ENCODE data around the gene TMA16.

TMA16 gene

DNA sequence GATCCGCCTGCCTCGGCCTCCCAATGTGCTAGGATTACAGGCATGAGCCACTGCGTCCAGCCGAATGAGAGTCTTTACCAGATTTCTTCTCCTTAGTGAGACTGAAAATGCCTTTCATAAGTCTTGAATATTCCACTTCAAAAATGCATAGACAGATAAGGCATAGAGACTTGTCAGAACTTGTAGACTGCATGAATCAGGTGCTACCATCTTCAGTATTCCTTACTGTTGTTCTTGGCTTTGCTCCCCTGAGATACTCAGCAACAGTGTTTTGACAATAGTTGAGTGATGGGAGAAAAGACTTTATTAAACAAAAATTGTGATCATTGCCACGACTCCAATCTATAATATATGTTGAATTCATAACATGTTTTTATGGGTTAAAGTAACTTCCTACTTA, 31.9 kb upstream of the TMA16 start:
- H3K4ac ChIP-seq (ENCODE audit: low read length) = no peak overlapping the region
- no peak overlapping the region for H3K18ac ChIP-seq (ENCODE audit: low read length)
- H3K23ac ChIP-seq (ENCODE audit: low read depth, low read length, poor library complexity) = no peak overlapping the region
- no peak overlapping the region for H3K27ac ChIP-seq (replicated peaks; ENCODE audit: low read length)
- no peak overlapping the region for H2BK15ac ChIP-seq (ENCODE audit: low read length)
- H3K27me3 ChIP-seq (ENCODE audit: control insufficient read depth in 3 of 3, insufficient read depth in 3 of 3, low read depth in 1 of 3, low read length in 3 of 3) = no peaks in the 10 kb centered on the region
- H3K14ac ChIP-seq (ENCODE audit: low read length) = no peak overlapping the region
- no peak overlapping the region for H2AFZ ChIP-seq (ENCODE audit: low read length)
- H4K8ac ChIP-seq (ENCODE audit: low read depth, low read length) = no peak overlapping the region
- no peak overlapping the region for H2AK5ac ChIP-seq (ENCODE audit: low read depth, low read length)
- no peaks in the 10 kb centered on the region for H3K4me1 ChIP-seq (ENCODE audit: control insufficient read depth in 2 of 2, insufficient read depth in 1 of 2, low read depth in 1 of 2, low read length in 2 of 2)
- no peak overlapping the region for H3K4me3 ChIP-seq (ENCODE audit: low read length in 2 of 2)
- H2BK5ac ChIP-seq (ENCODE audit: low read length) = no peak overlapping the region
- no peak for DNase-seq (ENCODE audit: low spot score)
- H3K9me3 ChIP-seq (replicated peaks in 1 of 2; ENCODE audit: control insufficient read depth in 2 of 2, insufficient read depth in 1 of 2, low read depth in 1 of 2, low read length in 2 of 2) = no peaks in the 10 kb centered on the region
- H3K4me2 ChIP-seq (ENCODE audit: insufficient read depth, low read length, poor library complexity, severe bottlenecking) = no peak overlapping the region
- H4K91ac ChIP-seq (ENCODE audit: low read depth, low read length, poor library complexity) = no peak overlapping the region
- H2BK12ac ChIP-seq (ENCODE audit: low read length) = no peak overlapping the region
- no CpG with 5 or more reads among the region's 5 CpGs for WGBS, 2 donors (ENCODE audit: extremely low coverage in 2 of 2, insufficient read length in 2 of 2, insufficient replicate concordance in 1 of 2)
- no peak overlapping the region for H2BK120ac ChIP-seq (ENCODE audit: low read depth, low read length)
- no peaks in the 10 kb centered on the region for H3K79me1 ChIP-seq (ENCODE audit: low read depth, low read length)
- no peaks in the 10 kb centered on the region for H3K36me3 ChIP-seq (replicated peaks in 1 of 2; ENCODE audit: control insufficient read depth in 2 of 2, insufficient read depth in 2 of 2, low read length in 2 of 2)
- no peak overlapping the region for H3K9ac ChIP-seq (ENCODE audit: low read depth, low read length, poor library complexity)

DNA sequence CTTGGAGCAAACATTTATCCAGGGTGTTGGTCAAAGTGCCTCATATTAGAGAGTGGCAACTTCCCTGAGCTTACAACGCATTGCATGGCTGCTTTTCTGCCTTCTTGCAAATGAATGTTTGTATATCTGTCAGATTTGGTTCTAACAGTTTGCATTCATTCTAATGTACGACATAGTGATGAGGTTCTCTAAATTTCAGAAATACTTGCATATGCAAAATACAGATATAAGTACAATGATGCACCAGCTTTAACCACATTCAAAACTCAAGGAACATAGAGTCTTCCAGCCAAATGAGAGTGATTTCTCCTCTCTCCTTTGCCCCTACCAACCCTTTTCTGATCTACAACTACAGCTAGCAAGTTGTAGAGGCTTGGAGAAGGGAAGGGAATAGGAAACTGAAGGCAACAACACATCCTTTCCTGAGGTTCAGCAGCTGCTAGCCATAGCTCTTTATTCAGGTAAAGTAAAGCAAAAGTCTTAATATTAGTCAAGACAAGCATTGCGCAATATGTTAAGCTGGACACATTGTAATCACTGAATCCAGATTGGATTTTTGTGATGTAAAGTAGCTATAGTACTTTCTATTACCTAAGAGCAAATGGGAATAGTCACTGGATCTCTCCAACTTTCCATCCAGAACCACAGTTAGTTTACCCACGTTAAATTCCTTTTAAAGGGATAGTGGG, 27.3 kb upstream of the TMA16 start:
- no peak for DNase-seq (ENCODE audit: low spot score)
- no peaks in the 10 kb centered on the region for H3K9me3 ChIP-seq (replicated peaks in 1 of 2; ENCODE audit: control insufficient read depth in 2 of 2, insufficient read depth in 1 of 2, low read depth in 1 of 2, low read length in 2 of 2)
- H3K36me3 ChIP-seq (replicated peaks in 1 of 2; ENCODE audit: control insufficient read depth in 2 of 2, insufficient read depth in 2 of 2, low read length in 2 of 2) = no peaks in the 10 kb centered on the region
- no peak overlapping the region for H2BK12ac ChIP-seq (ENCODE audit: low read length)
- H2BK5ac ChIP-seq (ENCODE audit: low read length) = no peak overlapping the region
- H3K4ac ChIP-seq (ENCODE audit: low read length) = no peak overlapping the region
- no peak overlapping the region for H3K4me3 ChIP-seq (ENCODE audit: low read length in 2 of 2)
- no peak overlapping the region for H4K91ac ChIP-seq (ENCODE audit: low read depth, low read length, poor library complexity)
- H2BK15ac ChIP-seq (ENCODE audit: low read length) = no peak overlapping the region
- H3K9ac ChIP-seq (ENCODE audit: low read depth, low read length, poor library complexity) = no peak overlapping the region
- H2AFZ ChIP-seq (ENCODE audit: low read length) = no peak overlapping the region
- no peaks in the 10 kb centered on the region for H3K27me3 ChIP-seq (ENCODE audit: control insufficient read depth in 3 of 3, insufficient read depth in 3 of 3, low read depth in 1 of 3, low read length in 3 of 3)
- H3K79me1 ChIP-seq (ENCODE audit: low read depth, low read length) = no peaks in the 10 kb centered on the region
- H3K14ac ChIP-seq (ENCODE audit: low read length) = no peak overlapping the region
- H2AK5ac ChIP-seq (ENCODE audit: low read depth, low read length) = no peak overlapping the region
- no peak overlapping the region for H4K8ac ChIP-seq (ENCODE audit: low read depth, low read length)
- no peak overlapping the region for H3K4me2 ChIP-seq (ENCODE audit: insufficient read depth, low read length, poor library complexity, severe bottlenecking)
- H3K23ac ChIP-seq (ENCODE audit: low read depth, low read length, poor library complexity) = no peak overlapping the region
- no peak overlapping the region for H3K27ac ChIP-seq (replicated peaks; ENCODE audit: low read length)
- H2BK120ac ChIP-seq (ENCODE audit: low read depth, low read length) = no peak overlapping the region
- no CpG with 5 or more reads among the region's 4 CpGs for WGBS, 2 donors (ENCODE audit: extremely low coverage in 2 of 2, insufficient read length in 2 of 2, insufficient replicate concordance in 1 of 2)
- no peaks in the 10 kb centered on the region for H3K4me1 ChIP-seq (ENCODE audit: control insufficient read depth in 2 of 2, insufficient read depth in 1 of 2, low read depth in 1 of 2, low read length in 2 of 2)
- H3K18ac ChIP-seq (ENCODE audit: low read length) = no peak overlapping the region

DNA sequence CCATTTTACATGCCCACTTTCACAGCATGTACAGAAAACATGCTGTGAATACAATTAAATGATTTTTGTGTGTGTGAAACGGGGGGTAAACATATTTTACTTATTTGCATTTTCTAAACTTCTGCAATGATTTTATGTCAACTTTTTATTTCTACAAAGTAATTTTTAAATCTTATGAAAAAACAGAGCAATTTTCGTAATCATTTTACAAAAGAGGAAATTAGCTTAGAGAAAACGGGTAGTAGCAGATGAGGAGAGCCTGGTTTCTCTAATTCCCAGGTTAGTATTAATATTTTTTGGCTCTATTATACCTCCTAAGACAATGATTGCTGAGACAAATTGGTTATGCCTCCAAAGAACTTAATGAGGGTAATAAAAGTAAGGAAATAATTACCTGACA, 24.1 kb upstream of the TMA16 start:
- Histone ChIP-seq H3K79me1 (ENCODE audit: low read depth, low read length) (no peaks in the 10 kb centered on the region), H3K14ac (ENCODE audit: low read length) (no peak overlapping the region), H3K4me3 (ENCODE audit: low read length in 2 of 2) (no peak overlapping the region), H4K91ac (ENCODE audit: low read depth, low read length, poor library complexity) (no peak overlapping the region), H2BK12ac (ENCODE audit: low read length) (no peak overlapping the region), H3K9ac (ENCODE audit: low read depth, low read length, poor library complexity) (no peak overlapping the region), H3K4me2 (ENCODE audit: insufficient read depth, low read length, poor library complexity, severe bottlenecking) (no peak overlapping the region), H3K27me3 (ENCODE audit: control insufficient read depth in 3 of 3, insufficient read depth in 3 of 3, low read depth in 1 of 3, low read length in 3 of 3) (no peaks in the 10 kb centered on the region), H3K4me1 (ENCODE audit: control insufficient read depth in 2 of 2, insufficient read depth in 1 of 2, low read depth in 1 of 2, low read length in 2 of 2) (no peaks in the 10 kb centered on the region), H3K4ac (ENCODE audit: low read length) (no peak overlapping the region), H3K27ac (replicated peaks; ENCODE audit: low read length) (no peak overlapping the region), H3K36me3 (replicated peaks in 1 of 2; ENCODE audit: control insufficient read depth in 2 of 2, insufficient read depth in 2 of 2, low read length in 2 of 2) (no peaks in the 10 kb centered on the region), H2BK15ac (ENCODE audit: low read length) (no peak overlapping the region), H2BK120ac (ENCODE audit: low read depth, low read length) (no peak overlapping the region), H3K9me3 (replicated peaks in 1 of 2; ENCODE audit: control insufficient read depth in 2 of 2, insufficient read depth in 1 of 2, low read depth in 1 of 2, low read length in 2 of 2) (no peaks in the 10 kb centered on the region), H2AK5ac (ENCODE audit: low read depth, low read length) (no peak overlapping the region), H3K23ac (ENCODE audit: low read depth, low read length, poor library complexity) (no peak overlapping the region), H4K8ac (ENCODE audit: low read depth, low read length) (no peak overlapping the region), H2AFZ (ENCODE audit: low read length) (no peak overlapping the region), H3K18ac (ENCODE audit: low read length) (no peak overlapping the region), H2BK5ac (ENCODE audit: low read length) (no peak overlapping the region)
- WGBS, 2 donors (ENCODE audit: extremely low coverage in 2 of 2, insufficient read length in 2 of 2, insufficient replicate concordance in 1 of 2) = no CpG with 5 or more reads among the region's 3 CpGs
- DNase-seq (ENCODE audit: low spot score) = no peak

DNA sequence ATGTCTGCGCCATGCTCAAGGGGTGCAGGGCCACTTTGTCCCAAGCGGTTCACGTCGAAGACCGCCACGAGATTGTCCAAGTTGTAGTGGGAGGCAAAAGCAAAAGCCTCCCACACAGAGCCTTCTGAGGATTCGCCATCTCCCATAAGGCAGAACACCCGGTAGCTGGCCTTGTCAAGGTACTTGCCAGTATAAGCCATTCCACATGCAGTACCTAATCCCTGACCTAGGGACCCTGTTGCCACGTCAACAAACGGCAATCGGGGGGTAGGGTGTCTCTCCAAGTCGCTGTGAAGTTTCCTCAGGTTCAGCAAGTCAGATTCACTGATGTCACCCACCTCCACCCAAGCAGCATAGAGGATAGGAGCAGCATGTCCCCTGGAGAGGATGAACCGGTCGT, 21.4 kb upstream of the TMA16 start:
- peak overlapping the region; percentile 60 for H3K23ac ChIP-seq (ENCODE audit: low read depth, low read length, poor library complexity)
- H3K18ac ChIP-seq (ENCODE audit: low read length) = no peak overlapping the region
- no peaks in the 10 kb centered on the region for H3K9me3 ChIP-seq (replicated peaks in 1 of 2; ENCODE audit: control insufficient read depth in 2 of 2, insufficient read depth in 1 of 2, low read depth in 1 of 2, low read length in 2 of 2)
- H2BK15ac ChIP-seq (ENCODE audit: low read length) = no peak overlapping the region
- H3K79me1 ChIP-seq (ENCODE audit: low read depth, low read length) = no peaks in the 10 kb centered on the region
- H3K9ac ChIP-seq (ENCODE audit: low read depth, low read length, poor library complexity) = no peak overlapping the region
- WGBS, 2 donors (ENCODE audit: extremely low coverage in 2 of 2, insufficient read length in 2 of 2, insufficient replicate concordance in 1 of 2) = no CpG with 5 or more reads among the region's 14 CpGs
- H3K36me3 ChIP-seq (replicated peaks in 1 of 2; ENCODE audit: control insufficient read depth in 2 of 2, insufficient read depth in 2 of 2, low read length in 2 of 2) = no peaks in the 10 kb centered on the region
- no peak for DNase-seq (ENCODE audit: low spot score)
- no peak overlapping the region for H4K8ac ChIP-seq (ENCODE audit: low read depth, low read length)
- no peak overlapping the region for H2AK5ac ChIP-seq (ENCODE audit: low read depth, low read length)
- no peak overlapping the region for H2BK5ac ChIP-seq (ENCODE audit: low read length)
- no peak overlapping the region for H3K4me2 ChIP-seq (ENCODE audit: insufficient read depth, low read length, poor library complexity, severe bottlenecking)
- no peak overlapping the region for H3K4ac ChIP-seq (ENCODE audit: low read length)
- no peak overlapping the region for H4K91ac ChIP-seq (ENCODE audit: low read depth, low read length, poor library complexity)
- H3K4me3 ChIP-seq (ENCODE audit: low read length in 2 of 2) = peak overlapping the region in 1 of 2 donors; percentile 49
- no peak overlapping the region for H2BK120ac ChIP-seq (ENCODE audit: low read depth, low read length)
- no peaks in the 10 kb centered on the region for H3K27me3 ChIP-seq (ENCODE audit: control insufficient read depth in 3 of 3, insufficient read depth in 3 of 3, low read depth in 1 of 3, low read length in 3 of 3)
- no peak overlapping the region for H3K27ac ChIP-seq (replicated peaks; ENCODE audit: low read length)
- no peak overlapping the region for H3K14ac ChIP-seq (ENCODE audit: low read length)
- no peaks in the 10 kb centered on the region for H3K4me1 ChIP-seq (ENCODE audit: control insufficient read depth in 2 of 2, insufficient read depth in 1 of 2, low read depth in 1 of 2, low read length in 2 of 2)
- no peak overlapping the region for H2BK12ac ChIP-seq (ENCODE audit: low read length)
- no peak overlapping the region for H2AFZ ChIP-seq (ENCODE audit: low read length)

Data from neuronal stem cell (in vitro differentiated cells).